Astrocyte of the cerebellum (primary cell): ENCODE results near the gene BTG4.

Source experiments
- DNase-seq: peaks from one replicate; pipeline ENCODE4 v3.0.0-alpha.2; 2011; ENCODE audit warnings: low read depth
- H3K4me3 ChIP-seq: 2 replicates; pipeline ENCODE4 v1.5.1; 2011; ENCODE audit warnings: mild to moderate bottlenecking, low read depth, low read length, moderate library complexity
- in situ Hi-C: cut with HindIII; loops from 2 replicates; pipeline ENCODE4 v1.10.0; 2017; ENCODE audit warnings: low sequenced_read_pairs
- TF ChIP-seq, protein P1 (sequence below): IDR thresholded peaks from 2 replicates; pipeline ENCODE4 v1.5.1; 2012; ENCODE audit warnings: low read length, low read depth, moderate library complexity, mild to moderate bottlenecking; ENCODE audit errors: missing control alignments

BTG4 gene

DNA sequence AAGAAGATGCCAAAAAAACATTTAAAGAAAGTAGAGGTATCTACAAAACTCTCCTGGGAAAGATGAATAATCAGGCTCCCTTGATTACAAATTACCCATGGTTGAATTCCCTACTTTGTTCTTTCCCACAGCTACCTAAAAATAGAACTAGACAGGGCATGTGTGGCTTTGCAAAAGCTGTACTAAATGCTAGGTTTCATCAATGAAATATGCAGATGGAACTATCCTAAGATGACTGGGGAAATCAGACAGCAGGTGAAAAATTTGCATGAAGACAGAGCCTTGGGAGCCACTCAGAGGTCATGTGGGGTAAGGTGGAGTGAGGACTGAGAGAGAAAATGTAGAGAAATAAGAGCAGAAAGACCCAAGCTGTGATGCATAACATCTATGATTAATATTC is 43.1 kb upstream of the BTG4 start:
- peak; percentile 64 for DNase-seq
- TF ChIP-seq, protein P1, sequence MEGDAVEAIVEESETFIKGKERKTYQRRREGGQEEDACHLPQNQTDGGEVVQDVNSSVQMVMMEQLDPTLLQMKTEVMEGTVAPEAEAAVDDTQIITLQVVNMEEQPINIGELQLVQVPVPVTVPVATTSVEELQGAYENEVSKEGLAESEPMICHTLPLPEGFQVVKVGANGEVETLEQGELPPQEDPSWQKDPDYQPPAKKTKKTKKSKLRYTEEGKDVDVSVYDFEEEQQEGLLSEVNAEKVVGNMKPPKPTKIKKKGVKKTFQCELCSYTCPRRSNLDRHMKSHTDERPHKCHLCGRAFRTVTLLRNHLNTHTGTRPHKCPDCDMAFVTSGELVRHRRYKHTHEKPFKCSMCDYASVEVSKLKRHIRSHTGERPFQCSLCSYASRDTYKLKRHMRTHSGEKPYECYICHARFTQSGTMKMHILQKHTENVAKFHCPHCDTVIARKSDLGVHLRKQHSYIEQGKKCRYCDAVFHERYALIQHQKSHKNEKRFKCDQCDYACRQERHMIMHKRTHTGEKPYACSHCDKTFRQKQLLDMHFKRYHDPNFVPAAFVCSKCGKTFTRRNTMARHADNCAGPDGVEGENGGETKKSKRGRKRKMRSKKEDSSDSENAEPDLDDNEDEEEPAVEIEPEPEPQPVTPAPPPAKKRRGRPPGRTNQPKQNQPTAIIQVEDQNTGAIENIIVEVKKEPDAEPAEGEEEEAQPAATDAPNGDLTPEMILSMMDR, result no peak
- no peak overlapping the region for H3K4me3 ChIP-seq
- in situ Hi-C loops, result no loop called here

DNA sequence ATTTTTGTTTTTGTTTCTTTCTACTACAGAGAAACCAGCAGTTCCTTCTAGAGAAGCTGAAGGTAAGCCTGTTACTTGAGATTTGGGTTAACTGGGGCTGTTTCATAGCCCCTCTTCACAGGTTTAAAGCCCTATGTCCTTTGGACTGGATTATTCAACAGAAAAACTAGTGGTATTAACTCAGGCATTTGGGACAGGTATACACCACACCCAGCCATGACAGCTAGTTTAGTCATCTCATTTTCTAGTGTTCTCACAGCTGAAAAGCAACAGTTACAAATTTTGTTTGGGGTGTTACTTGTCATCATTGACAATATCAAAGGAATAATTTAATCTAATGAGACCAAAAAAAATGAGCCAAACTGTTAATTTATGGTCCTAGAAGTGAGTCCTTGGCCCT is 42.3 kb upstream of the BTG4 start:
- TF ChIP-seq, protein P1, result no peak
- no peak for DNase-seq
- in situ Hi-C loops, result no loop called here
- no peak overlapping the region for H3K4me3 ChIP-seq

DNA sequence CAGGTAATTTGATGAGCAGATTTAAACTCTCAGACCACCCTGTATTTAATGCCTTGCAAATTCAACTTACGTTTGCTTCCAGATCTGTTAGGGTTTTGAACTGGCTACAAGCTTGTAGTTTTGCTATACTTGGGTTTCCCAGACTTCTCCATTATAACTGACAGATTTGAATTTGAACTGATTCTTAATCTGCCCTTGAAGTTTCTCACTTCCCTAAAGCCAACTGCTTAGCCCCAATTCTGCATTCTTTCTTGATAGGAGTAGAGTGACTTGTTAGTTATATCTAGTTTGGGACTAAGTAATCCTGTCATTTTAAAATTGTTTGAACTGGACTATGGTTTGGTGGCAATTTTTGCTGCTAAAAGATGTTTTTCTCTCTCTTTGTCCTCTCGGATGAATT is 38.1 kb upstream of the BTG4 start:
- H3K4me3 ChIP-seq, result no peak overlapping the region
- in situ Hi-C loops, result no loop called here
- TF ChIP-seq, protein P1, result no peak
- DNase-seq, result no peak

DNA sequence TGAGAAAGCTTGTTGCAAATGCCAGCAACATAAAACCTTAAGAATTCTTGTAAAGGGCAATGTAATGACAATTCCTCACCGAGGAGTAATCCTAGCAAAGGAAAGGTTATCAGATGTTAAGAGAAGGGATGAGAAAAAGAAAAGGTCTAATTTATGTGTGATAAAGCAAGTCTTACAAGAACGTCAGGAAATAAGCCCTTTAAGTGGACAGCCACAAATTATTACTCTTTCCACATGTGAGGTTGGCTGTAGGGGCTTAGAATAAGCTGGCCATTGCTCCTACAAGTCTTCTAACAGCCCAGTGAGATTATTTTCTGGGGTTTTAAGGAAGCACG is 37.6 kb upstream of the BTG4 start:
- in situ Hi-C loops, result no loop called here
- TF ChIP-seq, protein P1, result no peak
- no peak for DNase-seq
- no peak overlapping the region for H3K4me3 ChIP-seq

DNA sequence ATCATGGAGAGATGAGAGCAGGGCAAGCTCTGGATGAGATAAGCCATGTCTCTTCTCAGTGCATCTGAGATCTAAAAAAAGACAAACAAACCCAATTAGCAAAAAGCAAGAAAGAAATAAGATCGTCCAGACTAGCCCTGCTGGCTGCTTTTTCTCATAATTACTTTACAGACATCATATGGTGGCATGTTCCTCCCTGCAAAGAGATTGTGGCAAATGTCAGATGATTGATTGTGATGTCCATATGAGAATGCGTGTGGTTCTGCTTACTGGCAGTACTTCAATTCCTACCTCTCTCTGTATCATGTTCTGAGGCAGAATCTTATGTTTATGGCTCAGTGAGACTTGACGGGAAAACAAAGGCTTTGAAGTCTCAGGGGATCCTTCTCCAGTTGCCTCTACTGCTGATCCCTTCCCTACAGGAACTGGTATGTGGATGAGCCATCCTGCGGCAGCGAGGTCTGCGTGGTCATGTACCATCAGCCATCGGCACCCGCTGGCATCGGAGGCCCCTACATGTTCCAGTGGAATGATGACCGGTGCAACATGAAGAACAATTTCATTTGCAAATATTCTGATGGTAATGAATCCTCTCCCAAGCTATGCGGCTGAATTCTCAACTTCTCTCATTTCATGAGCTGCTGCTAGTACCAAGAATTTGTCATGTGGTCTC is 37.1 kb upstream of the BTG4 start:
- no peak for DNase-seq
- in situ Hi-C loops, result no loop called here
- TF ChIP-seq, protein P1, result no peak
- H3K4me3 ChIP-seq, result no peak overlapping the region

DNA sequence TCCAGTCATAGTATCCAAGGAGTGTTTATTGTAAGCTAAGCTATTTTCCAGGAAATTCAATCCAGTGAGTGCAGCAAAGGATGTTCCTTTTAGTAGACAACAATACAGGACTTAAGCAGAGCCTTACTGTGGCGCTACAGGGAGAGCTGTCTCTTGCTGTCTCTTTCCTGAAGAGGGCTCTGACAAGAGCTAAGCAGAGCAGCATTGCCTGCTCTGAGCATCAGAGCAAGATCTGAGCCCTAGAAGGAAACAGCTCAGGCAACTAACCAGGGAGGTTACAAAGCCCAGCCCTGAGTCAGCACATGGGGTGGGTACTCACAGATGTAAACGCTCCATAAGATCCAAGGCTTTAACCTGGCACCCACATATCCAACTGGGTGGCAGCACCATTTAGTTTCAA is 36.3 kb upstream of the BTG4 start:
- TF ChIP-seq, protein P1, result no peak
- in situ Hi-C loops, result no loop called here
- DNase-seq, result no peak
- no peak overlapping the region for H3K4me3 ChIP-seq

DNA sequence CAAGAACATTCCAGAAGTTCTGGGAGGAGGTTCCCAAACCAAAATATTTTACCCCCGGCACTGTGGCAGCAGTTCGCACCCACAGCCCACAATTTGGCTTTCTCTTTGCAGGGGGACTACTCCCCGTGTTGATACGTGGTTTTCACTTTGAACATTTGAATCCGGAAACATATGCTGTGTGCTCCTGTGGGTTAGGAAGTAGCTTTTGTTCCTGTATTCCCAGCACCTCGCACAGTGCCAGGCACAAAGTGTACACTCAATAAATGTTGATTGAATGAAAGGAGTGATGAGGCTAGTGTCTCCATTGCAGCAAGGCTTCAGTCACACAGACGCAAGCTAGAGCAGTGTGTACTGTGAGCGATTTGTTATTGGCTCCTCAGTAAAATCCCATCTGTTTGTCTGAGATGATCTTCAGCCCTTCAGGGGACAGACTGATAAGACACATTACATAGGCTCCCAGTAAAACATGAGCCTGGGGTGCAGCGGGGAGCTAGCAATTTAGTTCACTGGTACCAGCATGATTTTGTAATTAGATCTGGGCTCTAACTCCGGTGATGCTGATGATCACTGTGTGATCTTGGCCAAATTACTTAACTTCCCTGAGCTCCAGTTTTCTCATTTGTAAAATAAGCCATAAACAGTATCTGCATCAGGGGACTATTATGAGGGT is 30.6 kb upstream of the BTG4 start:
- TF ChIP-seq, protein P1, result no peak
- peak overlapping the region; percentile 73 for H3K4me3 ChIP-seq
- DNase-seq, result no peak
- in situ Hi-C loops, result no loop called here
